ENCODE results near the gene SYNJ1. TPM values are rescaled to one million over a fixed set of nuclear protein-coding genes. Genes with fewer than 3 reads are reported as not detected.

The SYNJ1 gene
- total and polyA plus RNA-seq, 2 of the 13 experiments (the other 11 are each of a cell fraction or from before 2014, with no cell fraction given), result 2.0 to 2.7 TPM

DNA sequence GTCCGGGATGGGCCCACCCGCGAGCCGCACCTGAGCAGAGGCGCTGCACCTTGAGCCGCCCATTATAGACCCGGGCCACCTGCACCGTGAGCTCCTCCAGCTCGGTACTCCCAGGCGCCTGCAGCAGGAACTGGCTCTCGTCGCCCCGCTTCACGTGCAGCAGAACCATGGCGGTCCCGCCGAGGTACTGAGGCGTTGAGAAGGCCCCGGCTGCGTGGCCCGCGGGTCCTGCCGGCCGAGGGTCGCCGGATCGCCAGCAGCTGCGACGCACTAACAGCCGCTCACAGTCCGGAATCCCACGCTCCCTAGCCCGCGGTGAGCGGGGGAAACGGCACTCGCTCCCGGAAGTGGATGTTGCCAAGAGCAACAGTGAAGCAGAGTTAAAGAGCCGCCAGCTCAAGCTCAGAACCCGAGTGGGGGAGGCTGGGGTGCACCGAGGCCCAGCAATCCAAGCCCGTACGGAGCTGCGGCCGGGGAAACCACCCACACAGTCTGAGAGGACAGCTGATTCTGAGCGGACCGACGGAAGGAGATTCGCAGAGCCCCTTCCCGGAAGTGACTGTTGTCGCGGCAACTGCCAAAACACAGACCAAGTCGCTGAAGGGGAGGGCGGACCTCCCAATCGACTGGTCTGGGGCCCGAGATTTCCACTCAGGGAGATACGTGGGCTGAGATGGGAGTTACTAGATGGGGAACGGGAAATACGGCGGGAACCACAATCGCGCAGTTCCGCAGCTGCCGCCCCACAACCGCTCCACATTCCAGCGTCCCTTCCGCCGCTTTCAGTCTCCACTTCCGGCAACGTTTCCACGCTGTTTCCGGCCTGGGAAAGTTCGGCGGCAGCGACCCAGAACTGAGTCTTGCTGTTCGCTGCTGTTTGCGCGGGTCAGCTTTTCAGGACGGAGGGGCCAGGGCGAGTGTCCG lies 115.5 kb downstream of the SYNJ1 start, which contains the start of gene CFAP298 (continued):
- TF ChIP-seq, protein P1, sequence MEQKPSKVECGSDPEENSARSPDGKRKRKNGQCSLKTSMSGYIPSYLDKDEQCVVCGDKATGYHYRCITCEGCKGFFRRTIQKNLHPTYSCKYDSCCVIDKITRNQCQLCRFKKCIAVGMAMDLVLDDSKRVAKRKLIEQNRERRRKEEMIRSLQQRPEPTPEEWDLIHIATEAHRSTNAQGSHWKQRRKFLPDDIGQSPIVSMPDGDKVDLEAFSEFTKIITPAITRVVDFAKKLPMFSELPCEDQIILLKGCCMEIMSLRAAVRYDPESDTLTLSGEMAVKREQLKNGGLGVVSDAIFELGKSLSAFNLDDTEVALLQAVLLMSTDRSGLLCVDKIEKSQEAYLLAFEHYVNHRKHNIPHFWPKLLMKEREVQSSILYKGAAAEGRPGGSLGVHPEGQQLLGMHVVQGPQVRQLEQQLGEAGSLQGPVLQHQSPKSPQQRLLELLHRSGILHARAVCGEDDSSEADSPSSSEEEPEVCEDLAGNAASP (CRISPR knock-in tag; IDR thresholded peaks at IDR 0.05; ENCODE audit: borderline replicate concordance), result peak; percentile 8; the same call in 1 of the 2 replicates
- TF ChIP-seq, protein P2, sequence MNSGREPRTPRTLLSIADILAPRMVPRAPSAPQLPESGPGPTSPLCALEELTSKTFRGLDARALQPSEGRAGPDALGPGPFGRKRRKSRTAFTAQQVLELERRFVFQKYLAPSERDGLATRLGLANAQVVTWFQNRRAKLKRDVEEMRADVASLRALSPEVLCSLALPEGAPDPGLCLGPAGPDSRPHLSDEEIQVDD (CRISPR knock-in tag; IDR thresholded peaks at IDR 0.05; ENCODE audit: borderline replicate concordance), result no peak
- TF ChIP-seq, protein P3, sequence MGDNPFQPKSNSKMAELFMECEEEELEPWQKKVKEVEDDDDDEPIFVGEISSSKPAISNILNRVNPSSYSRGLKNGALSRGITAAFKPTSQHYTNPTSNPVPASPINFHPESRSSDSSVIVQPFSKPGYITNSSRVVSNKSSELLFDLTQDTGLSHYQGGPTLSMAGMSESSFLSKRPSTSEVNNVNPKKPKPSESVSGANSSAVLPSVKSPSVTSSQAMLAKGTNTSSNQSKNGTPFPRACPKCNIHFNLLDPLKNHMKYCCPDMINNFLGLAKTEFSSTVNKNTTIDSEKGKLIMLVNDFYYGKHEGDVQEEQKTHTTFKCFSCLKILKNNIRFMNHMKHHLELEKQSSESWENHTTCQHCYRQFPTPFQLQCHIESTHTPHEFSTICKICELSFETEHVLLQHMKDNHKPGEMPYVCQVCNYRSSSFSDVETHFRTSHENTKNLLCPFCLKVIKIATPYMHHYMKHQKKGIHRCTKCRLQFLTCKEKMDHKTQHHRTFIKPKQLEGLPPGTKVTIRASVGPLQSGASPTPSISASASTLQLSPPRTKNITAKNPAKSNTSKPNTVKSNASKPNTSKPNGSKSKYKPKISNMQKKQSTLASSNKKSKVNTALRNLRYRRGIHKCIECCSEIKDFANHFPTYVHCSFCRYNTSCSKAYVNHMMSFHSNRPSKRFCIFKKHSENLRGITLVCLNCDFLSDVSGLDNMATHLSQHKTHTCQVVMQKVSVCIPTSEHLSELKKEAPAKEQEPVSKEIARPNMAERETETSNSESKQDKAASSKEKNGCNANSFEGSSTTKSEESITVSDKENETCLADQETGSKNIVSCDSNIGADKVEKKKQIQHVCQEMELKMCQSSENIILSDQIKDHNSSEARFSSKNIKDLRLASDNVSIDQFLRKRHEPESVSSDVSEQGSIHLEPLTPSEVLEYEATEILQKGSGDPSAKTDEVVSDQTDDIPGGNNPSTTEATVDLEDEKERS (CRISPR knock-in tag; IDR thresholded peaks at IDR 0.05), result no peak
- TF ChIP-seq ZNF263 (CRISPR knock-in tag; IDR thresholded peaks at IDR 0.05) (no peak), ZNF124 (CRISPR knock-in tag; IDR thresholded peaks at IDR 0.05) (peak; percentile 60), DPF2 (CRISPR knock-in tag; IDR thresholded peaks at IDR 0.05; ENCODE audit: borderline replicate concordance, low read depth) (no peak), NRL (CRISPR knock-in tag; IDR thresholded peaks at IDR 0.05; ENCODE audit: borderline replicate concordance) (peak; percentile 17; the same call in 1 of the 2 replicates), ZNF180 (CRISPR knock-in tag; IDR thresholded peaks at IDR 0.05; ENCODE audit: borderline replicate concordance, low read depth) (no peak), ZNF460 (CRISPR knock-in tag; IDR thresholded peaks at IDR 0.05; ENCODE audit: borderline replicate concordance) (peak; percentile 46; the same call in 1 of the 2 replicates), ZBTB7A (CRISPR knock-in tag; IDR thresholded peaks at IDR 0.05) (no peak), ZNF629 (CRISPR knock-in tag; conservative IDR thresholded peaks at IDR 0.05) (0 out of 2 replicates have a peak, but pooled peaks have one; percentile 9), PHB2 (IDR thresholded peaks at IDR 0.05; ENCODE audit: partially characterized antibody) (no peak), SNRNP70 (IDR thresholded peaks at IDR 0.05; ENCODE audit: low read depth, low read length) (no peak), ZNF383 (CRISPR knock-in tag; IDR thresholded peaks at IDR 0.05; ENCODE audit: borderline replicate concordance) (no peak), MTF1 (CRISPR knock-in tag; IDR thresholded peaks at IDR 0.05) (no peak), SMARCE1 (IDR thresholded peaks at IDR 0.05; ENCODE audit: borderline replicate concordance) (no peak), ETV5 (CRISPR knock-in tag; IDR thresholded peaks at IDR 0.05; ENCODE audit: borderline replicate concordance) (peak; percentile 46)
- TF ChIP-seq, protein P4, sequence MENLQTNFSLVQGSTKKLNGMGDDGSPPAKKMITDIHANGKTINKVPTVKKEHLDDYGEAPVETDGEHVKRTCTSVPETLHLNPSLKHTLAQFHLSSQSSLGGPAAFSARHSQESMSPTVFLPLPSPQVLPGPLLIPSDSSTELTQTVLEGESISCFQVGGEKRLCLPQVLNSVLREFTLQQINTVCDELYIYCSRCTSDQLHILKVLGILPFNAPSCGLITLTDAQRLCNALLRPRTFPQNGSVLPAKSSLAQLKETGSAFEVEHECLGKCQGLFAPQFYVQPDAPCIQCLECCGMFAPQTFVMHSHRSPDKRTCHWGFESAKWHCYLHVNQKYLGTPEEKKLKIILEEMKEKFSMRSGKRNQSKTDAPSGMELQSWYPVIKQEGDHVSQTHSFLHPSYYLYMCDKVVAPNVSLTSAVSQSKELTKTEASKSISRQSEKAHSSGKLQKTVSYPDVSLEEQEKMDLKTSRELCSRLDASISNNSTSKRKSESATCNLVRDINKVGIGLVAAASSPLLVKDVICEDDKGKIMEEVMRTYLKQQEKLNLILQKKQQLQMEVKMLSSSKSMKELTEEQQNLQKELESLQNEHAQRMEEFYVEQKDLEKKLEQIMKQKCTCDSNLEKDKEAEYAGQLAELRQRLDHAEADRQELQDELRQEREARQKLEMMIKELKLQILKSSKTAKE (CRISPR knock-in tag; IDR thresholded peaks at IDR 0.05; ENCODE audit: borderline replicate concordance), result peak; percentile 38; the same call in 1 of the 2 replicates
- TF ChIP-seq, protein P5, sequence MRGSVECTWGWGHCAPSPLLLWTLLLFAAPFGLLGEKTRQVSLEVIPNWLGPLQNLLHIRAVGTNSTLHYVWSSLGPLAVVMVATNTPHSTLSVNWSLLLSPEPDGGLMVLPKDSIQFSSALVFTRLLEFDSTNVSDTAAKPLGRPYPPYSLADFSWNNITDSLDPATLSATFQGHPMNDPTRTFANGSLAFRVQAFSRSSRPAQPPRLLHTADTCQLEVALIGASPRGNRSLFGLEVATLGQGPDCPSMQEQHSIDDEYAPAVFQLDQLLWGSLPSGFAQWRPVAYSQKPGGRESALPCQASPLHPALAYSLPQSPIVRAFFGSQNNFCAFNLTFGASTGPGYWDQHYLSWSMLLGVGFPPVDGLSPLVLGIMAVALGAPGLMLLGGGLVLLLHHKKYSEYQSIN (CRISPR knock-in tag; IDR thresholded peaks at IDR 0.05; ENCODE audit: borderline replicate concordance), result no peak
- TF ChIP-seq, protein P6, sequence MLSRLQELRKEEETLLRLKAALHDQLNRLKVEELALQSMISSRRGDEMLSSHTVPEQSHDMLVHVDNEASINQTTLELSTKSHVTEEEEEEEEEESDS (CRISPR knock-in tag; IDR thresholded peaks at IDR 0.05; ENCODE audit: borderline replicate concordance), result no peak
